Measurements from ENCODE around the gene MRPS18A. TPM values are rescaled to one million over a fixed set of nuclear protein-coding genes. Genes with fewer than 3 reads are reported as not detected.

Gene MRPS18A
- total and polyA plus RNA-seq, 9 of the 15 experiments (the other 6 are each of a cell fraction or from before 2014, with no cell fraction given) = 87.5 to 243 (median 125) TPM

- TF ChIP-seq JUND (IDR thresholded peaks at IDR 0.05; ENCODE audit: borderline replicate concordance, low read depth, low read length) (peak; percentile 79), JUND (tag; IDR thresholded peaks at IDR 0.05; ENCODE audit: borderline replicate concordance, low read depth, low read length) (no peak; the same call in 2 of the 3 replicates), RBM22 (IDR thresholded peaks at IDR 0.05; ENCODE audit: low read depth, low read length, poor library complexity, severe bottlenecking) (peak; percentile 67), ZNF77 (CRISPR knock-in tag; IDR thresholded peaks at IDR 0.05) (no peak), NFYB (IDR thresholded peaks at IDR 0.05; ENCODE audit: extremely low read depth, insufficient read length) (no peak), PKNOX1 (IDR thresholded peaks at IDR 0.05) (peak; percentile 74), POU5F1 (IDR thresholded peaks at IDR 0.05; ENCODE audit: borderline replicate concordance, low read depth, low read length, partially characterized antibody) (peak; percentile 80), EWSR1 (IDR thresholded peaks at IDR 0.05; ENCODE audit: borderline replicate concordance, low read depth, partially characterized antibody) (no peak), GABPB2 (CRISPR knock-in tag; conservative IDR thresholded peaks at IDR 0.05) (no peak), EGR1 (conservative IDR thresholded peaks at IDR 0.05) (peak; percentile 36), CHD4 (IDR thresholded peaks at IDR 0.05; ENCODE audit: insufficient read depth, insufficient replicate concordance, low read depth, low read length, poor library complexity, severe bottlenecking) (no peak), XRCC3 (IDR thresholded peaks at IDR 0.05) (no peak), ATF7 (IDR thresholded peaks at IDR 0.05) (peak; percentile 66), NR2C1 (IDR thresholded peaks at IDR 0.05) (no peak), NR2C1 (tag; IDR thresholded peaks at IDR 0.05) (peak; percentile 97), ZNF175 (CRISPR knock-in tag; IDR thresholded peaks at IDR 0.05; ENCODE audit: low read depth) (peak; percentile 80), CREB3L1 (IDR thresholded peaks at IDR 0.05; ENCODE audit: borderline replicate concordance, low read depth) (peak; percentile 96), CBX2 (IDR thresholded peaks at IDR 0.05; ENCODE audit: insufficient read depth, low read length, poor library complexity, severe bottlenecking) (no peak), ZNF143 (CRISPR knock-in tag; IDR thresholded peaks at IDR 0.05) (peak; percentile 94), CREB1 (IDR thresholded peaks at IDR 0.05) (peak; percentile 96), CREB1 (CRISPR knock-in tag; IDR thresholded peaks at IDR 0.05) (peak; percentile 92), NCOA2 (IDR thresholded peaks at IDR 0.05; ENCODE audit: partially characterized antibody in 2 of 2) (no peak), IRF2 (CRISPR knock-in tag; IDR thresholded peaks at IDR 0.05) (no peak), ZBTB8A (IDR thresholded peaks at IDR 0.05; ENCODE audit: partially characterized antibody) (no peak), ZNF512 (tag; IDR thresholded peaks at IDR 0.05) (no peak), ZNF3 (CRISPR knock-in tag; IDR thresholded peaks at IDR 0.05) (no peak), STAT5A (IDR thresholded peaks at IDR 0.05; ENCODE audit: borderline replicate concordance, low read length) (no peak), ZNF584 (CRISPR knock-in tag; IDR thresholded peaks at IDR 0.05; ENCODE audit: low read depth) (0 out of 2 replicates have a peak, but pooled peaks have one; percentile 46)
Observed at GRCh38 chr6:43629104-43629504, 58.5 kb downstream of the MRPS18A start, which contains the start of gene GTPBP2 (continued).
